ENCODE measurements around the gene DCHS1.

GRCh38 chr11:6626971-6627761 lies 28.4 kb downstream of the DCHS1 start:
- TF ChIP-seq POLR2A (IDR thresholded peaks at IDR 0.05) (no peak), EP300 (IDR thresholded peaks at IDR 0.05) (no peak), CTCF (IDR thresholded peaks at IDR 0.05) (no peak), POLR2AphosphoS5 (IDR thresholded peaks at IDR 0.05) (no peak)
